ENCODE measurements around the gene ZMAT5.

The ZMAT5 gene

DNA sequence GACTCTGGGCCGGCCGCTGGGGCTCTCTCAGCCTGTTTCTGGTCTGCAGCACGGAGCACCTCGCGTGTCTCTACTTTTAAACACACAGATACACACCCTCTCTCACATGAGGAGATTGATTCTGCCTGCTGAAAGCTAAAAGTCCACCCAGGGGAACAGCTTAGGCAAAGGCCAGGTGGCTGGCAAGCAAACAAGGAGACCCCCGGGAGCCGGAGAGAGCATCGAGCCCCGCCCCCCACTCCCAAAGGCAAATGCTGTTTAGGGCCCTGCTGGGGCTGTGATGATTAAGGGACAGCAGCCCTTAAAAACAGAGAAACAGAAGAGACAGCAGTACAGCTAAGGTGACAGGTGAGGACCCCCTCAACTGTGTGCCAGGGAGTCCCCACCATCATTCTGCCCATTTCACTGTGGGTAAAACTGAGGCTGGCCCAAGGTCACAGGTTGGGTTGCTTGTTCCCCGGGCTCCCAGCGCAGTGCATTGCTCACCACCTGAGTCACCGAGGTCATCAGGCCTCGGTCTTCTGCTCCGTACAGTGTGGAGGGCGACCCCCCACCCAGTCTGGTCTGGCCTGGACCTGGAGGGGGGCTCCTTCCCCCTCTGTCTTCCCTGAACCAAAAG, 40.2 kb downstream of the ZMAT5 start:
- FAIRE-seq, result no peak

DNA sequence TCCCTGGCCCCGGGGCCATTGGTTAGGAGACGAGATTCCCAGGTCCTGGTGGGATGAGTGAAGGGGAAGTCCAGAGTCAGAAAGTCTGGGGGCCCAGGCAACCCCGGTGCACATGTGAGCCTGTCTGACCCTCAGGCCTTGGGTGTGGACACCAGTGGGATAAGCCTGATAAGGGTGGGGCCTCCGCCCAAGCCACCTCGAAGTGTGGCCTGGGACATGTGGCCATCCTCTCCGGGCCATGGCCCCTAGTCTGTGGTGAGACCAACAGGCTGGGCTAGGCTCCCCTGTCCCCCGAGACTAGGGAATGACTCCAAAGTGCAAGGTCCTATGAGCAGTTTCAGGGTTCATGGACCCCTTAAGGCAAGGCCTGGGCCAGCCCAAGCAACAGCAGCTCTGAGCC, 40.7 kb downstream of the ZMAT5 start:
- FAIRE-seq, result no peak

DNA sequence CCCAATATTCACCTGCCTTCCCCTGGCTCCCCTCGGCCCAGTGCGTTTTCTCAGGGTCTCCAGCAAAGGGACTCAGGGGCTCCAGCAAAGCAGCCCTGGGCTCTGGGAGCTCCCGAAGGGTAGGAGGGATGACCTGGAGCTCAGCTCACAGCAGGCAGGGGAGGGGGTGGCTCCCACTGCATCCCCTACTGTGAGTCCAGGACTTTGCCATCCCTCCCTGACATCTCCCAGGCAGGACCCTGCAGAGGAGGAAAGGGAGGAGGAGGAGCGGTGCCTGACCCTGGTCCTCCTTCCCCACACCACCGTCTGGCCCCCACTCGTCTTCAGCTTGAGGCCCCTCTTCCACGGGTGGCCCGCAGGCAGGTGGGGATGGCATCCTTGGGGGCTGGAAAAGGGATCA, 42.0 kb downstream of the ZMAT5 start:
- no peak for FAIRE-seq

- no peak for FAIRE-seq
These were observed 43.0 kb downstream of the ZMAT5 start for GRCh38 chr22:29723766-29724165.

- FAIRE-seq, result no peak
These were observed 44.2 kb downstream of the ZMAT5 start for GRCh38 chr22:29722587-29722986.

GRCh38 chr22:29722151-29722550, 44.7 kb downstream of the ZMAT5 start:
- FAIRE-seq, result no peak

GRCh38 chr22:29720811-29721323, 45.9 kb downstream of the ZMAT5 start:
- FAIRE-seq, result no peak

DNA sequence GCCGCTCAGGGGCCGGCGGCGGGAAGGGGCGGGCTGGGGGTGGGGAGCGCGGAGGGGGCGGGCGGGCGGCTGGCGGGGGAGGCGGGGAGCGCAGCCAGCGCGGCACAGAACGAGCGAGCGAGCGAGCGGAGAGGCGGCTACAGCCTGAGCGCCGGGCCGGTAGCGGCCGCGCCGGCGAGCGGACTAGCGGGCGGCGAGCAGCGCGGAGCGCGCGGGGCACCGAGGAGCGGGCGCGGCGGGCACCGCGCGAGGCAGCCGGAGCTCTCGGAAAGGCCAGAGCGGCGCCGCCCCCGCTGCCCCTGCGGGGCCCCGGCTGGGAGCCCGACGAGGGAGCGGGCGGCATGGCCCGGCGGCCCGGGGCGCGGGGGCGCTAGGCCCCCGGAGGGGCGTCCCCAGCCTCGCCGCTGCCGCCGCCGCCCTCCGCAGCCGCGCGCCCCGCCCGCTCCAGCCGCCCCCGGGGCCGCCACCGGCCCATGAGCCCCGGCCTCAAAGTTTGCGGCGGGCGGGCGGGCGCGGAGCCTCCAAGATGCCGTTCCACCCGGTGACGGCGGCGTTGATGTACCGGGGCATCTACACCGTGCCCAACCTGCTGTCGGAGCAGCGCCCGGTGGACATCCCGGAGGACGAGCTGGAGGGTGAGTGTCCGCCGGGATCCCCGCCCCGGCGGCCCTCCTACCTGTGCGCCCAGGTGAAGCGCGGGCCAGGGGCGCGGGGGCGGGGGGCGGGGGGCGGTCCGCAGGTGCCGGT, 46.7 kb downstream of the ZMAT5 start, which contains the start of gene CABP7:
TSS of gene CABP7 (plus strand) at position 105 of the 747 bp plus-strand sequence. CDS start at position 527, 422 bp downstream.
- FAIRE-seq, result no peak

DNA sequence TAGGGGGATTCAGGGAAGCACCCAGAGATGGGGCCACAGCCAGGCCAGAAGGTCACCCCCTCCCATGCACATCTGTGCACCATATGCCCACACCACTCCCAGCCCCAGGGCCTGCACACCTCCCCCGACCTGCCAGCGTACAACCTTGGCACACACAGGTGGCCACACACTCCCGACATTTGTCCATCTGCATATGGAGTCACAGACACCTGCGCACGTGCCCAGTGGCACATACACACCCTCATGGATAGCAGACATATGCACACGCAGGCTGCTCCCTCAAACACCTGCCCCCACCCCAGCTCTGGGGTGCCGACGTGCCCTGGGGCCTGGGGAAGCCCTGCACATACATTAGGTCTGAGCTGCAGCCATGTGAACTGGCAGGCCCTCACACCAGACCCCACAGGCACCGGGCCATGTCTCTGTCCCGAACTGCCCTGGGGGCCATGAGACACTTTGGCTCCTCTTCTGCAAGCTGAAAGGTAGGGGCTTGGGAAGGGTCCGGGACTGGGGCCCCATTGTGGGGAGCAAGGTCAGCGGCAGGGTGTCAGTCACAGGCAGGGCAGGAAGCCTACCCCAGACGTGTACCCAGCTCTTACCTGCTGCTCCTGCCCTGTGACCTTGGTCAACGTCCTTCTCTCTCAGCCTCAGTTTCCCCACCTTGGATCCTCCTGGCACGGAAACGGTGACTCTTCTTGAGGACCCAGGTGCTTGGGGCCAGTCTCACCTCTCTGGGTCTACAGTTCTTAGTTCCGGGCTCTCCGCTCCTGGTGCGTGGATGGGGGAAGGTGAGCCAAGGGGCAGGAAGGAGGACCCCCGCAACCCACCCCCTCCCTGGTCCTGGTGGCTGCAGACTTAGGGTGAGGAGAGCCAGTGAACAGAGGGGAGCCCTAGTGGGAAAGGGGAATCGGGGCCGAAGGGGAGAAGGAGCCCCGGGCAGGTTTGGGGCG, 47.6 kb downstream of the ZMAT5 start:
- FAIRE-seq, result no peak

- FAIRE-seq, result no peak
These were observed 49.0 kb downstream of the ZMAT5 start for GRCh38 chr22:29717789-29718188.

DNA sequence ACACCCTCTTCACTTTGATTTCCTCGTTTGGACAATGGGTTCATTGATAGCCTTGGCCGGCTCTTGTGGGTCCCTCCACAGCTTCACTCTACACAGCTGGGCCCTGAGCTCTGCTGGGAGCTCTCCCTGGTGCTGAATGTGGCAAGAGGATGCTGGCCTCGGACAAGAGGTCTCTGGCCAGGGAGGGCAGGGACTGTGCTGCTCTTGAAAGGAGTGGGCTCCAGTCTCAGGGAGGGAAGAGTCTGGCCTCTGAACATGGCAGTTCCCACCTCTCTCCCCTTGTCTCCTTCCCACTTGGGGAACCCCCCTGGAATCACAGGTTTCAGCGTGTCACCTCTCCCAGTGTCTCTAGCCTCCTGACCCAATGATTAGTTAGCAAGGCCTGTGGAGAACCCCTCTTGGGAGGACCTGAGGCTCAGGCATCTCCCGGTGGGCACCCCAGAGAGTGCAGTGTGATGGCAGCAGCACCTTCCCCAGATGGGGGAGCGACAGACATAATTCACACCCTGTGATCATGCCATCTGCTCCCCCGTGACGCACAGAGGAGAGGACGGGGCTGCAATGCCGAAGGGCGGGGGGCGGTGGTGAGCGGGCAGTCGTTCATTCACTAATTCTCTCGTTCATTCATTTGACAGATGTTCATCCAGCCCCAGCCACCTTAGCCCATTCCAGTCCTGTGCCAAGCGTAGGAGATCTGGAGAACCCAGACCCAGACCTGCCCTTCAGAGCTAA, 49.8 kb downstream of the ZMAT5 start:
- FAIRE-seq, result no peak

DNA sequence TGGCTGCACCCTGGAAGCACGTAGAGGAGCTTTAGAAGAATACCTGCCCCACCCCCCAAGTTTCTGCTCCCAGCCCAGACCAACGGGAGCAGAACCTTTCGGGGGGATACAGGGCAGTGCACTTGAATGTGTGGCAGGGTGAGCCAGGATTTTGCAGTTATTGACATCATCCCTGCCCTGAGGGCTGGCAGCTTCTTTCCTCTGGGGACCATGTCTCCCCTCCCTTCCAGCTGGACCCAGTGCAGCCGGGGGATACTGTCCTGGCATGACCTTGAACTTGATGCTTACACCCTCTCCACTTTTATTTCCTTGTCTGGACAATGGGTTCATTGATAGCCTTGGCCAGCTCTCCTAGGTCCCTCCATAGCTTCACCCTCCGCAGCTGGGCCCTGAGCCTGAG, 51.1 kb downstream of the ZMAT5 start:
- no peak for FAIRE-seq

- FAIRE-seq, result no peak
These were observed 51.6 kb downstream of the ZMAT5 start for GRCh38 chr22:29715240-29715639.

- no peak for FAIRE-seq
These were observed 53.6 kb downstream of the ZMAT5 start for GRCh38 chr22:29713156-29713727.

DNA sequence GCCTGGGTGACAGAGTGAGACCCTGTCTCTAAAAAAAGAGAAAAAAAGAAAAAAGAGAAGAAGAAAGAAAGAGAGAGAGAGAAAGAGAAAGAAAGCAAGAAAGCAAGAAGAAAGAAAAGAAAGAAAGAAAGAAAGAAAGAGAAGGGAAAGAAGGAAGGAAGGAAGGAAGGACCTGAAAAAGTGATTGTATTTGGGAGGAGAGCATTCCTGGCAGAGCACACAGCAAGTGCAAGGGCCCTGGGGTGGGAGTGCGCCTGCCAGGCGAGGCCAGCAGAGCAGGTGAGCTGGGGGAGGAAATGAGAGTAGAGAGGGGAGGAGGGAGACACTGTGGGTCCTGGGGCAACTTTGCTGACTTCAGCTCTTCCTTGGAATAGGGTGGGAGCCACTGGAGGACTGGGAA, 54.7 kb downstream of the ZMAT5 start:
- no peak for FAIRE-seq

DNA sequence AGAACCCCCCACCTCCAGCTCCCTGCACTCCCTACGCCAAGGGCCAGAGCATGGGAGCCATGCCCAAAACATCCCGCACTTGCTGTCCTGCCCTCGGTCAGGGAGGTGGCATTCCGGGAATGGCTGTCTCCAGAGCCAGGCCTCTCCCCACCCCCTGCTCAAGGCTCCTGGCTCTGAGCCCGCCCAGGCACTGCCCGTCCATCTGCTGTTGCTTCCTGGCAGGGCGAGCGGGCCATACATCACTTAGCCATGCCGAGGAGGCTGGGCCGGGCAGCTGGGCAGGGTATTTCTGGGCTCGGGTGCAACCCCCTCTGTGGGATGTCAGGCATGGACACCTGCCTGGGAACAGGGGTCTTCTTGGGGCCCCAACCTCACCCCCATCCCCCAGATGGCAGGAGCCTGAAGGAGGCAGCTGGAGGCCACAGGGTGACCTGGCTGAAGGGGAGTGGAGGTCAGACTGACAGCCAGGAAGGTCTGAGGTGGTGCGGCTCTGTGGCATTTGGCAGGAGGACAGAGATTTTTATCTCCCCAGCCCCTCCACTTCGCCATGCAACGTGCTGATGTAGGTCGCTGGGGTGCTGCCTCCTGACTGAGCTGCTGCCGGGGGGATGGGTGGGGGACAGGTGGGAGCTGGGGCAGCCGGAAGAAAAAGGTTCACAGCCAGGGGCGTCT, 55.7 kb downstream of the ZMAT5 start:
- FAIRE-seq, result no peak

- no peak for FAIRE-seq
These were observed 56.6 kb downstream of the ZMAT5 start for GRCh38 chr22:29710193-29710592.

DNA sequence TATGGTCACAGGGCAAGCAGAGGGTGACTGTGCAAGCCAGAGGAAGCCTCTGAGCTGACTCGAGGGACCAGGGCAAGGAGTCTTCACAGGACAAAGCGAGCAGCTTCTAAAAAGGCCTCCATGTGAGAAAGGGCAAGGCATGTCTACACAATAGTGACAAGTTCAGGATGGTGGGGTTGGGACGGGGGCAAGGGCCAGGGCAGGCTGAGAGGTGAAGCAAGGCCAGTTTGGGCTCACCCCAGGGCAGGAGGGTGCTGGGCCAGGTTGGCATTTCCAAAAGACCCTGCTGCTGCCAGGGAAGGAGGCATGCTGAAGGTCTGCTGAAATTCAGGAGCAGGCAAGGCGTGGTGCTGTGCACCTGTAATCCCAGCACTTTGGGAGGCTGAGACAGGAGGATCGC, 59.3 kb downstream of the ZMAT5 start:
- FAIRE-seq, result no peak

DNA sequence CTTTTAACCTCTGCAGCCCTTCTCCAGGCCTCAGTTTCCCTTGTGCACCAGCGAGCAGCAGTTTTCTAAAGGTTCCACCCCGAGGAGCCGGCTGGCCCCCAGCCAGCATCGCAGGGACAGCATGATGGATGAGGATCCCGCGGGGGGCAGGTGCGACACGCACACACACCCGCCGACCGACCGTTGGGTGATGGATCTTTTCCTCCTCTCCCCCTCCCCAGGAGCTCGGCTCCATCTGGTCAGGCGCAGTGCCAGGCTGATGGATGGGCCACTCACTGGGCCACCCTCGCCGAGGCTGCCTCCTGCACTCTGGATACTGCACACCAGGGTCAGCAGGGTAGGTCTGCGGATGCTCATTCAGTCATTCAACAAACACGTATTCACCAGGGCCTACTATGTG, 59.8 kb downstream of the ZMAT5 start:
- no peak for FAIRE-seq

DNA sequence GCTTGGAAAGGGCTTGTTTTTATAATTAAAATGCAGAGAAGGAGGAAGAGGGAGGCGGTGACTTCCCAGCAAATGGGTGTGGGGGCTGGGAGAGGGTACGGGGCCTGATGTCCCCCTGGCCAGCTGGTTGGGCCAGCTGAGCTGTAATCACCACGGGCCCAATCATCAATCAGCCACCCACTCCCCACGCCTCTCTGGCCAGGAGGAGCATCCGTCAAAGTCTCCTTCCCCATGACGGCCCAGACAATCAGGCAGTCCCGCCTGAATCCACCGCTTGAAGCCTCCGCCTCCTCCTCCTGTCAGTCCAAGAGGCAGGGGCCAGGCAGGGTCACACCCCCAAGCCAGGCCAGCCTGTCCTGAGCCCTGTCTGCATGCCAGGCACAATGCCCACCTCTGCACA, 60.3 kb downstream of the ZMAT5 start:
- no peak for FAIRE-seq

GRCh38 chr22:29705651-29706050, 61.2 kb downstream of the ZMAT5 start:
- no peak for FAIRE-seq
